ENCODE results near the gene SDK1. TPM values are rescaled to one million over a fixed set of nuclear protein-coding genes. Genes with fewer than 3 reads are reported as not detected.

SDK1 gene
- total and polyA plus RNA-seq, 2 of the 8 experiments (the other 6 are each of a cell fraction or from before 2014, with no cell fraction given): 3.3 to 7.2 TPM

DNA sequence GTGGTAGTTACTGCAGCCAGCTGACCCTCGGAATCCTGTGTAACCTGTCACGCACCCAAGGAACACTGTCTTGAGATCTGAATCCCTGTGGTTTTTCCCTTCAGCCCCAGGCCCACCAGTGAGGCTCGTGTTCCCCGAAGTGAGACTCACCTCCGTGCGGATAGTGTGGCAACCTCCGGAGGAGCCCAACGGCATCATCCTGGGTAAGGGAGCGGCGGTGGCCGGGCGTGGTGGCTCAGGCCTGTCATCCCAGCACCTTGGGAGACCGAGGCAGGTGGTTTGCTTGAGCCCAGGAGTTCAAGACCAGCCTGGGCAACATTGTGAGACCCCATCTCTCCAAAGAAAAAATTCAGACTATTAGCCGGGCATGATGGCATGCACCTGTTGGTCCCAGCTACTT is 831.2 kb downstream of the SDK1 start (continued):
- TF ChIP-seq CHD2 (IDR thresholded peaks at IDR 0.05; ENCODE audit: low read length): no peak
